Stimulated activated CD8-positive, alpha-beta memory T cell treated with anti-CD3 and anti-CD28 coated beads, Interleukin-7, amount 100 ng/mL, for 4 hours (primary cell): ENCODE results near the gene PCSK2.
"Not testable (repeated sequence)": the region's sequence is repeated elsewhere in the genome, so short reads cannot be mapped to it uniquely, and the experiment has no call there.

Experiments
- DNase-seq, 2 donors: peaks; one replicate each; pipeline ENCODE4 v3.0.0-alpha.2; 2020; ENCODE audit warnings: low read depth in 2 of 2

The PCSK2 gene, protein sequence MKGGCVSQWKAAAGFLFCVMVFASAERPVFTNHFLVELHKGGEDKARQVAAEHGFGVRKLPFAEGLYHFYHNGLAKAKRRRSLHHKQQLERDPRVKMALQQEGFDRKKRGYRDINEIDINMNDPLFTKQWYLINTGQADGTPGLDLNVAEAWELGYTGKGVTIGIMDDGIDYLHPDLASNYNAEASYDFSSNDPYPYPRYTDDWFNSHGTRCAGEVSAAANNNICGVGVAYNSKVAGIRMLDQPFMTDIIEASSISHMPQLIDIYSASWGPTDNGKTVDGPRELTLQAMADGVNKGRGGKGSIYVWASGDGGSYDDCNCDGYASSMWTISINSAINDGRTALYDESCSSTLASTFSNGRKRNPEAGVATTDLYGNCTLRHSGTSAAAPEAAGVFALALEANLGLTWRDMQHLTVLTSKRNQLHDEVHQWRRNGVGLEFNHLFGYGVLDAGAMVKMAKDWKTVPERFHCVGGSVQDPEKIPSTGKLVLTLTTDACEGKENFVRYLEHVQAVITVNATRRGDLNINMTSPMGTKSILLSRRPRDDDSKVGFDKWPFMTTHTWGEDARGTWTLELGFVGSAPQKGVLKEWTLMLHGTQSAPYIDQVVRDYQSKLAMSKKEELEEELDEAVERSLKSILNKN

DNA sequence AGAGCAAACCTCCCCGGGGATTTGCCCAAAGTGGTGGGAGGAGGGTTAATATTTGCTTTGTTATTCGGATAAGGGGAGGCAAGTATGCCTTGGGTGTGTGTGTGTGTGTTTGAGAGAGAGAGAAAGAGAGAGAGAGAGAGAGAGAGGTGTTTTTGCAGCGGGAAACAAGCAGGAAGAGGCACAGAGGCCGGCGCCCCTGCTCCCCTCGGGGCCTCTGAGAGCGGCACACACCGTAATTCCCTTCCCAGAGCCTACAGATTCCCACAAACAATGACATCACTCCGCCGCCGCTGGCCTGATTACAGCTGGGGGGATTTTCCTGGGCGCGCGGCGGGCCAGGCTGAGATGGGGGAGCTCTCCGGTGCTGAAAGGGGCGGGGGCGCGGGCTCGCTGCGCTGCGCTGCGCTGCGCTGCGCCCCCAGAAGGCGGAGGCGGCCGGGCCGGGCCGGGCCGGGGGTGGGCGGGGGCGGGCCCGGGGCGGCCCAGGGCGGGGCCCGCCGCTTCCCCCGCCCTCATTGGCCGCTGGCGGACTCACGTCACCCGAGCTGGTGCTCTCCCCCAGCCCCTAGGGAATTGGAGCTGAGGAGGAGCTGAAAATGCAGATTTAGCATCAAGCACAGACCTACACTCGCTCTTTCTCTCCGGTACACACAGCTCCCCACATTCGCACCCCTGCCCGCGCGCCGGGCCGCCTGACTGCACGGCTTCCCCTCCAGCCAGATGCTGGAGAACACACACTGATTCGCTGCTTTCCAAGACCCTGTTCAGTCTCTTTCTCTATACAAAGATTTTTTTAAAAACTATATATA, at the start of gene PCSK2:
Gene PCSK2 (plus strand): TSS at position 631 of the 809 bp plus-strand sequence. CDS start 266 bp downstream, outside the sequence.
- DNase-seq = no peak

GRCh38 chr20:17177341-17177740, 49.5 kb upstream of the PCSK2 start:
- DNase-seq = no peak

- no peak for DNase-seq
Observed at GRCh38 chr20:17179840-17180239, 47.0 kb upstream of the PCSK2 start.

DNA sequence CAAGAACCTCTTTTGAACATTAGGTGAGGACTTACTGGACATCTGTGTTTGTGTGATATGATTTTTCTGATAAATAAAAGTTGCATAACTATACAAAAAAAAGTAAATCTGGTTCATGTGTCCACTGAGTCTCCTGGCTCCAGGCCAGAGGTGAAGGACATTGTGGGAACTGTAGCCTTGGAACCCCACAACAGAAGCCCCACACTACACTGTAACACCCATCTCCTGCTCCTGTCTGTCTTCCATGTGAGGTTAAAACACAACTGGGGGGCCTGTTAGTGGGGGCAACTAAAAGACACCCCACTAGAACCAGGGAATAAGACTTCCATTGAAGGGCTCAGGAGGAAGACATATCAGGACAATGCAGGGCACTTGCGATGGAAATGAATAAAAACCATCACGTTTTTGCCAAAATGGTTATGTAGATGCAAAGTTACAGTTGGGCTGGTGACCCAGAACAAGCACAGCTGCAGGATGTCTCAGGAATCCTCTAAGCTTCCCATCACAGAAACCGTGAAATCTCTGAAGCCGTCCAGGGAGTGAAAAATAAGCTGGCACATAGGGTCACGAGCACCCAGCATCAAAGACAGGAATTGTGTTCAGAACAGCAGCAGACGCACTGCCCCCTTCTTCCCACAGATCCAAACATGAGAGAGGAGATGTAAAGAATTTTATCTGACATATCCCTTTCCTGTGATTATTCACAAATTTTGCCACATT, 36.7 kb upstream of the PCSK2 start:
- no peak for DNase-seq

- DNase-seq = no peak
Observed at GRCh38 chr20:17197041-17197440, 29.8 kb upstream of the PCSK2 start.

GRCh38 chr20:17202030-17202429, 24.8 kb upstream of the PCSK2 start:
- no peak for DNase-seq

DNA sequence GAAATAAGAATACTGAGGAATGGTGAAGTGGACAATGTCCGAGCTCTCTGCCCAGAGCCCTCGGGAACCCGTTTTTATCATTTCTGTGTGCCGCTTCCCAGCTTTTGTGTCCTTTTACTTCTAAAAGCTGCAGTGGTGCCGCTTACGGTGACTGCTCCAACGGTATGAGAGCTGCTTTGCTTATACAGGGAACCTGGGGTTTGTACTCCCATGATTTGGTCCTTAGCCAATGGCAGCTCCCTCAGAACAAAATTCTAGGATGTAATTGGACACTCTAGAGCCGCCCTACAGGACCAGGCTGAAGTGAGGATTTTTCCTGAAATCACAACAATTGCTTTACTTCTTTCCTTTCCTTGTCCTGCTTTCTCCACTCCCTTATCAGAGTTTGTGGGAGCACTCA, 24.2 kb upstream of the PCSK2 start:
- no peak for DNase-seq

DNA sequence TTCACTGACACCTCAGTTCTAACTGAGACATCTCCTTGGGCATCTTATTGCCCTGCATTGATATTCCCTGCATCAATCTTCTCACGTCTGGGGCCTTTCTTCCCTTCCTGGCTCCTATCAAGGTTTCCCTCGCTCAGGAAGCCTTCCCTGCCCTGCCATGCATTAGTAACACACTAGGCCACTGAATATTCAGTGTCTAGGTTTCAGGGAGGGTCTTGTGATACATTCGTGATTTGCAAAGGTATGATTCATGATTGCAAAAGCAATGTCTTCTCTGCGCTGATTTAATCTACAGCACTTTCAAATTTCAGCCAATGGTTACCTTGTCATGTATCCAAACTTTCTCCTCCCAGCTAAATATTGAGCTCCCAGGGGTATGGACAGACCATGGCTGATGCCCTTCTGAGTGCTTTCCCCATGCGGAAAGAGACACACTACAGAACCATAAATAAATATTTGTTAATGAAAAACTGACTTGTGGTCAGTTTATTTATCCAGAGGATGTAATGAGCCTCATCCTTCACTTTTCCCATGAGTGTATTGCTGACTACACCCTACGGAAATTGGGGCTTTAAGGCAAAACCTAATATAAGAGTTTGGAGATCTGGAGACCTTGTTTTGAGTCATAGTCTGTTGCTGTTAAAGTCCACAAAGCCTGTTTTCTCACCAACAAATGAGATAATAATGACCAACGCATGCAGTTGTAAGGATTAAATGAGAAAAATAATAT, 21.6 kb upstream of the PCSK2 start:
- DNase-seq = no peak

DNA sequence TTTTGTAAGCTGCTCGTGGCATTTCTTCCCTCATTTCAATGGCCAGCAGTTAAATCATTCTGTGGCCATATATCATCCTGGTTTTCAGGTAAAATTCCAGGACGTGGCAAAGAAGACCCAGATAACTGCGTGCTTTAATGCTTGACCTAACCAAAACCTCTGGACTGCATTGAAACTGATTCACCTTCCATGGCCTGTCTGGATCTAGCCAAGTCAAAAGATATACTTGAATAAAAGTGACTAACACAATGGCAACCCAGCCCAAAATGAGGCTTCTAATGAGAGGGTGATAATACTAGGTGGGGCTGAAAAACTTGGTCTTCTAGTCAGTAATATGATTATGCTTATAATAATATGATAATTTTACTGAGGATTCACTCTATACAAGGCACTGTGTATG, 16.5 kb upstream of the PCSK2 start:
- no peak for DNase-seq

DNA sequence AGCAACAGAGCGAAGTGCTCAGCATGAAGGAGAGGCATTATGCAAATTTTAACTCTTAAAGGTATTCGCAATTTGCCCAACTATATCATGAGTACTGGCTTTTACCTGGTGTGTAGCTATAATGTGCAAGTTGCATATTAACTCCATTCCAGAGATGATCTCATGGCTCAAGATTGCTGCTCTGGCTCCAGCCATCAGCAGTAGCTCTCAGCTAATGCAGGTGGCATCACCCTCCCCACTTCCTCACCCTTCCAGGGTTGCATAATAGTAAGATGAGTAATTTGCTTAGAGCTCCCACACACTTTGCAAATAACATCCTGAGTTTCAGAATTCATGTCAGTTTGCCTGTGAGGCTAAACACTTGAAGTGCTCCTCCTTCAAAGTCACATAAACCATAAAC, 15.9 kb upstream of the PCSK2 start:
- no peak for DNase-seq

DNA sequence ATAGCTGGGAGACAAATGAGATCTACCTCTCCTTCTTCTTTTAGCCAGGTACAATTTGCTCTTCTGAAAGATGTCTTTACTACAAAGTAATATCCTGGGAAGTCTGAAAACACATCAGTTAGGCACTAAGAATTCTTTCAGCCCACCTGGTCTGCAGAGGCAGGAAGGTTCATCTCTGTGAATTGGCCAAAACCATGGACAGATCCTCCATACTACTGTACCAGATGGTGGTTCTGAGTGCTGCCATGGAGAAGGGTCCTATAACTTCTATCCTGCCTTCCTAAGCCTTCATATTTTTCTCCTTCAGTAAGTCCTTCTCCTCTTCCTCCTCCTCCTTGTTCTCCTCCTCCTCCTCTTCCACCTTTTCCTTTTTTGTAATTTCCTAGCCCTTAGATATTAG, 11.7 kb upstream of the PCSK2 start:
- no peak for DNase-seq

GRCh38 chr20:17219856-17220255, 7.0 kb upstream of the PCSK2 start:
- not testable (repeated sequence) for DNase-seq

DNA sequence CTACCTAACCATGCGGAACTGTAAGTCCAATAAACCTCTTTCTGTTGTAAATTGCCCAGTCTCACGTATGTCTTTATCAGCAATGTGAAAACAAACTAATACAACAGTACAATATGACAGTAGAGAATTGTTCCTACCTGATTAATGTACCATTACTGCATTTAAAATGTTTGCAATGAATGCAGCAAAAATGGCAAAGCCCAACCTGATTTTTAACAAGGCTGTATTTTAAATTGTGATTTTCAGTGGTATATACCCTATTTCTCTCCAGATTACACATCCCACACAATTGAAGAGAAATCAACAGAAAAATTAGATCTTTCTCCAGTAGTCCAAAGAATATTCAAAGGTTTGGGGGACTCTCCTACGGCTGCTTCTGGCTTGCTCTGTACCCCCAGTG, 3.3 kb upstream of the PCSK2 start:
- no peak for DNase-seq

DNA sequence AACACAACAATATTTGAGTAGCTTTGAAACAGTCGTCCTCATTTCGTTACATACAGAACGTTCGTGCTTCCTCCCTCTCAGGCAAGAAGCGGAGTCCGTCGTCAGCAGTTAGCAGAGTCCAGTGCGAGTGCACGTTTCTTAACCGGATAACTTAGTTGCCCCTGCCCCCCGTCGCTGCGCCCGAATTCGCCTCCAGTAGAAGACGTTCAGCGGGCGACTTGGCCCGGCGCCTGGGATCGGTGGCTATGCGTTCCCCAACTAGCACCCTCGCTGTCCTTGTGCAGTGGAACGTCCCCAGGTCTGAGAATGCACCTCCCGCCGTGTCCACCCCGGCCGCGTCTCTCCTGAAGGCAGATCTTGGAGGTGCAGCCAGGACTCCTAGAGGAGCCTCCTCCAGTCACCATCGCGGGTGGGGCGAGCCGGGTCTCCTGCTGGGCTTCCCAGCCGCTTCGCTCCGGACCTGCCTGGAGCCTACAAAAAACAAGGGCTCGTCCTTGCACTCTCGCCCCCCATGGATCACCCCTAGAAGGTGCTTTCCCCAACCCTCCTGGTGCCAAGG, 910 bp upstream of the PCSK2 start:
- no peak for DNase-seq

GRCh38 chr20:17227219-17227575, 357 bp downstream of the PCSK2 start:
- no peak for DNase-seq

GRCh38 chr20:17227669-17228623, 1.1 kb downstream of the PCSK2 start:
- DNase-seq = no peak

- no peak for DNase-seq
Observed at GRCh38 chr20:17228624-17229061, 1.8 kb downstream of the PCSK2 start.

DNA sequence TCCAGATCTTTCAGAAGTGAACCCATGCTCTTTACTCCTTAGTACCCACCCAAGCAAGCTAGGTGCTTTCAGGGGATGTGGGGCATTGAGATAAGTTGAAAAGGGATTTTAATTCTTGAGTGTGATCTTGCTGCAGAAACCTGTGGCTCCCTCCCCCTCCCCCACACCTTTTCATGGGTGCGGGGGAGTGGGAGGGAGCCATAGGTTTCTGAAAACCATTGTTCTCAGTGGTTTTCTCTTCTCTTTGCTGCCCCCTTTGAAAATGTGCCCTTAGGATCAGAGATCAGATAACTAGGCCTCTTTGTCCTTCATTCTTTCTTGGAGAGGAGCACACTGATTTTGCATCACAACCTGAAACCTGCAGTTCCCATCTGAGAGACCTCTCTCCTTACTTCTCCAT, 2.4 kb downstream of the PCSK2 start:
- no peak for DNase-seq

GRCh38 chr20:17233626-17234025, 6.8 kb downstream of the PCSK2 start:
- DNase-seq = no peak

- no peak for DNase-seq
Observed at GRCh38 chr20:17236766-17237165, 9.9 kb downstream of the PCSK2 start.
